ENCODE measurements around the gene B4GALNT4. TPM values are rescaled to one million over a fixed set of nuclear protein-coding genes. Genes with fewer than 3 reads are reported as not detected.
"Not testable (repeated sequence)": the region's sequence is repeated elsewhere in the genome, so short reads cannot be mapped to it uniquely, and the experiment has no call there.

B4GALNT4 gene
- total RNA-seq, 1 experiment from 2014 or later = 0.08 TPM

DNA sequence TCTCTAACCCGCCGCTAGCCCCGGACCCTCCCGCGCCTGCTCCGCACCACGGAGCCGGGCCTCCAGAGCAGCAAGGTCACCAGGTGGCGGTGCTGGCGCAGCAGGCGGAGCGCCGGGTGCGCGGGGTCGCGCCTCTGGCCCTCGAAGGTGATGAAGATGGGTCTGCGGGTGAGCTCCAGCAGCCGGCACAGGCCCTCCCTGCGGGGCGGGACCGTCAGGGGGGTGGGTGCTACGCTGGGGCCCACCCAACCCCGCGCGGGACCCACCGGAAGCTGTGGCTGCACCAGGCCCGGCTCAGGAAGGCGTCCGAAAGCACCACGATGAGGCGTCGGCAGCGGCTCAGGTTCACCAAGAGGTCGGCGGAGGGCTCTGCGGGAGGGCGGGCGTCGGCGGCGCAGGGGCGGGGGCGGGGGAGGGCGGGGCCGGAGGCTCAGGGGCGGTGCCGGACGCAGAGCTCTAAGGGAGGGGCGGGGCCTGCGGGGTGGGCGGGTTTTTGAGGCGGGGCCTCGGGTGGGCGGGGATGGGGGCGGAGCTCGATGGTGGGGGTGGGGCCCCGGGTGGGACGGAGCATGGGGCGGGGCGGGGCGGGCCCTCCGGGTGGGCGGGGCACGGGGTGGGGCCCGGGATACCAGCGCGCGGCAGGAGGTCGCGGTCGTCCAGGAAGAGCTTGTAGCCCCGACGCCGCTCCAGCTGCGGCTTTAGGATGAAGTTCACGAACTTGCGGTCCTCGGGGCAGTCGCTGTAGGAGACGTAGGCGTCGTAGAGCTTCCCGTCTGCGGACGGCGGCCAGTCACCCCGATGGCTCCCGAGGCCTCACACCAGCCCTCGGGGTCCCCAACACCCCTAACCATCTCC lies 37.7 kb downstream of the B4GALNT4 start:
- DNase-seq = no peak
- no peaks in the 10 kb centered on the region for H3K9me3 ChIP-seq (replicated peaks)
- H3K36me3 ChIP-seq = no peaks in the 10 kb centered on the region
- H3K27ac ChIP-seq = no peak overlapping the region
- H3K4me1 ChIP-seq = no peaks in the 10 kb centered on the region
- H3K4me3 ChIP-seq = no peak overlapping the region
- no peaks in the 10 kb centered on the region for H3K27me3 ChIP-seq

GRCh38 chr11:407651-408123 lies 38.4 kb downstream of the B4GALNT4 start:
- no peak overlapping the region for H3K4me3 ChIP-seq
- no peaks in the 10 kb centered on the region for H3K27me3 ChIP-seq

GRCh38 chr11:408154-409007 lies 39.1 kb downstream of the B4GALNT4 start:
- H3K4me1 ChIP-seq = no peaks in the 10 kb centered on the region
- H3K4me3 ChIP-seq = no peak overlapping the region
- H3K27ac ChIP-seq = no peak overlapping the region
- no peaks in the 10 kb centered on the region for H3K9me3 ChIP-seq (replicated peaks)
- H3K27me3 ChIP-seq = no peaks in the 10 kb centered on the region
- no peaks in the 10 kb centered on the region for H3K36me3 ChIP-seq
- DNase-seq = no peak

More at GRCh38 chr11:407651-408123, 38.4 kb downstream of the B4GALNT4 start:
- Histone ChIP-seq H3K9me3 (replicated peaks) (no peaks in the 10 kb centered on the region), H3K36me3 (no peaks in the 10 kb centered on the region), H3K4me1 (no peaks in the 10 kb centered on the region), H3K27ac (no peak overlapping the region)
- no peak for DNase-seq

- no peak overlapping the region for H3K4me3 ChIP-seq
- no peaks in the 10 kb centered on the region for H3K27me3 ChIP-seq
- no peaks in the 10 kb centered on the region for H3K4me1 ChIP-seq
- H3K27ac ChIP-seq = no peak overlapping the region
- H3K9me3 ChIP-seq (replicated peaks) = no peaks in the 10 kb centered on the region
- H3K36me3 ChIP-seq = no peaks in the 10 kb centered on the region
- no peak for DNase-seq
These were observed 39.8 kb downstream of the B4GALNT4 start for GRCh38 chr11:409008-409599.

DNA sequence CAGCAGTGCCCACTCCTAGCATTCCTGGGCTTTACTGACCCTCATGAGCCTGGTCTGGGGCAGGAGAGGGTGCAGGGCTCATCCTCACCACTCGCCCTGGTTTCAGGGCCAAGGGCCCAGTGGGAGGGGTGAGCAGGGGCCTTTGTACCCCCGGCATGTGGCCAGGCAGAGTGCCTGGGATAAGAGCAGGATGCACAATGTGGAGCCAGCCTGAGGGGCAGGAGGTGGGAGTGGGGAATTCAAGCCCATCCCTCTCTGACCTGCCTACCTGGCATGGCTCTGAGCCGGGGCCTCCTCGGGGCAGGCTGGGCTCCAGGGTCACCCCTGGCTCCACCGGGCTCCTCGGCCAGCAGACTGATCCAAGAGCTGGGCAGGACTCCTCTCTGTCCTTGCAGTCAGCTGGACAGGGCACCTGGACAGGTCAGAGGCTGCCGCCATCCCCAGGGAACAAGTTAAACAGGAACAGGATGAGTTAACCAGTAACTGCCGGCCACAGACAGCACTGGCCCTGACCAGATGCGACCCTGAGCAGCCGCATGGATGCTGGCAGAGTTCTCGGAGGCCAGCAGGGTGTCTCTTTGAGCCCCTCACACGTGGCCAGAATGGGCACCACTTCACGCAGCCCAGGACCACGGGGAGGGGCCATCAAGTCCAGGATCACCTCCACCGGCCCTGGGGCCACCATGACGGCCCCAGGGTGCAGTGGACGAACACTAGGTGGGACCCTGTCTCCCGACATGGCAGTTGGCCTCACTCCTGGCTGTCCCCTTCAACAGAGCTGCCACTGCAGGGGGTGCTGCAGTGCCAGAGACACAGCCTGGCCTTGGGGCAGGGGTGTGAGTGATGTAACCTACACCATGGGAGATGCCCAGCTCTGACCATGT lies 40.5 kb downstream of the B4GALNT4 start:
- Histone ChIP-seq H3K9me3 (replicated peaks) (no peaks in the 10 kb centered on the region), H3K27me3 (no peaks in the 10 kb centered on the region), H3K36me3 (no peaks in the 10 kb centered on the region), H3K27ac (no peak overlapping the region), H3K4me3 (no peak overlapping the region), H3K4me1 (no peaks in the 10 kb centered on the region)
- no peak for DNase-seq

GRCh38 chr11:410711-411110 lies 41.4 kb downstream of the B4GALNT4 start:
- H3K27me3 ChIP-seq; H3K27ac ChIP-seq; H3K4me1 ChIP-seq; H3K4me3 ChIP-seq; DNase-seq; H3K36me3 ChIP-seq; H3K9me3 ChIP-seq (replicated peaks): not testable (repeated sequence)

DNA sequence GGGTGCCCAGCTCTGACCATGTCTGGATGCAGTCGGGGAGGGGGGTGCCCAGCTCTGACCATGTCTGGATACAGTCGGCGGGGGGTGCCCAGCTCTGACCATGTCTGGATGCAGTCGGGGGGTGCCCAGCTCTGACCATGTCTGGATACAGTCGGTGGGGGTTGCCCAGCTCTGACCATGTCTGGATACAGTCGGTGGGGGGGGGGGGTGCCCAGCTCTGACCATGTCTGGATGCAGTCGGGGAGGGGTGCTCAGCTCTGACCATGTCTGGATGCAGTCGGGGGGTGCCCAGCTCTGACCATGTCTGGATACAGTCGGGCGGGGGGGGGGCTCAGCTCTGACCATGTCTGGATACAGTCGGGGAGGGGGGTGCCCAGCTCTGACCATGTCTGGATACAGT lies 42.2 kb downstream of the B4GALNT4 start:
- H3K9me3 ChIP-seq (replicated peaks); H3K27ac ChIP-seq; H3K27me3 ChIP-seq; DNase-seq; H3K4me1 ChIP-seq; H3K4me3 ChIP-seq; H3K36me3 ChIP-seq: not testable (repeated sequence)

DNA sequence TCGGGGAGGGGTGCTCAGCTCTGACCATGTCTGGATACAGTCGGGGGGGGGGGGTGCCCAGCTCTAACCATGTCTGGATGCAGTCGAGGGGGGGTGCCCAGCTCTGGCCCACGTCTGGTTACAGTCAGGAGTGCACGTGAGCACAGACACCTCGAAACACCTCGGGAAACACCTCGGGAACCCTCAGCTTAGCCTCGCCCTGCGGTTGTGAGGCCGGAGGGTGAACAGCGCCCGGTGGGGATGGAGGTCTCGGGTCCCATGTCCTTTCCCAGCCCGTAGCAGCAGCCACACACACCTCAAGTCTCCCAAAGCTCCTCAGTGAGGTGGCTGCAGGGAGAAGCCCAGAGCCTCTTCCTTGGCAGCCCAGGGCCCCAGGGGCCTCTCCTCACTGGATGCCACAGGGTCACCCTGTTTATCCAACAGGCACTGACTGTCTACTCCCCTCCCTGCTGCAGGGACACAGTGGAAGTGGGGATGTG lies 43.4 kb downstream of the B4GALNT4 start:
- H3K27me3 ChIP-seq = no peaks in the 10 kb centered on the region
- H3K9me3 ChIP-seq (replicated peaks) = no peaks in the 10 kb centered on the region
- H3K4me1 ChIP-seq = no peaks in the 10 kb centered on the region
- H3K4me3 ChIP-seq = no peak overlapping the region
- H3K27ac ChIP-seq = no peak overlapping the region
- no peaks in the 10 kb centered on the region for H3K36me3 ChIP-seq
- no peak for DNase-seq

- no peaks in the 10 kb centered on the region for H3K27me3 ChIP-seq
- no peaks in the 10 kb centered on the region for H3K36me3 ChIP-seq
- H3K4me1 ChIP-seq = no peaks in the 10 kb centered on the region
- peak in 1 of 2 experiments; percentile 17 for DNase-seq
- no peak overlapping the region for H3K4me3 ChIP-seq
- H3K27ac ChIP-seq = no peak overlapping the region
- H3K9me3 ChIP-seq (replicated peaks) = no peaks in the 10 kb centered on the region
These were observed 44.1 kb downstream of the B4GALNT4 start for GRCh38 chr11:413120-414081.

DNA sequence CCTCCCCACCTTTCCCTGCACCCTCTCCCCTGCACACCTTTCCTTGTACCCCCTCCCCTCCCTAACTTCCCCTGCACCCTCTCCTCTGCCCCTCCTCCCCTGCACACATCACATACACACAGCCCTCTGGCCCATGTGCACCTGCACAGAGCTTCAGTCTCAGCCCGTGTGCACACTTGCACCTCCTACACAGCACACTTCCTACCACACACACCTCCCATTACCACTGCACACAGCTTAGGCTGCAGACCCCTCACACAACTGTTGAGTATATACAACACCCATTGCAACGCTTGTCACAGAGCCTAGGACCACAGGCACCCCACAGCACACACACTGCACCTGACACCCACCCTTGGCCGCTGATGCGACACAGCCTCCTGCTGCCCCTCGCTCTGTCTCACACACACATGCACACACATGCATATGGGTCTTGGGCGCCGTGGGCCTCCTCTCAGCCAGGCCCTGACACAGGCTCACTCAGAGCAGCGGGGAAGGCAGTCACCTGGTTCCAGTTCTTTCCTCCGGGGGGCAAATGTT lies 45.1 kb downstream of the B4GALNT4 start:
- Histone ChIP-seq H3K27me3 (no peaks in the 10 kb centered on the region), H3K4me3 (no peak overlapping the region), H3K27ac (no peak overlapping the region)

GRCh38 chr11:415640-416041 lies 46.3 kb downstream of the B4GALNT4 start:
- no peaks in the 10 kb centered on the region for H3K9me3 ChIP-seq (replicated peaks)
- no peaks in the 10 kb centered on the region for H3K27me3 ChIP-seq
- H3K27ac ChIP-seq = no peak overlapping the region
- no peak for DNase-seq
- no peaks in the 10 kb centered on the region for H3K4me1 ChIP-seq
- H3K4me3 ChIP-seq = no peak overlapping the region
- no peaks in the 10 kb centered on the region for H3K36me3 ChIP-seq

More for the DNA sequence above, 45.1 kb downstream of the B4GALNT4 start:
- no peaks in the 10 kb centered on the region for H3K36me3 ChIP-seq
- no peaks in the 10 kb centered on the region for H3K4me1 ChIP-seq
- no peak for DNase-seq
- H3K9me3 ChIP-seq (replicated peaks) = no peaks in the 10 kb centered on the region

- no peak overlapping the region for H3K4me3 ChIP-seq
- H3K27ac ChIP-seq = no peak overlapping the region
- H3K4me1 ChIP-seq = no peaks in the 10 kb centered on the region
- no peak for DNase-seq
- H3K36me3 ChIP-seq = no peaks in the 10 kb centered on the region
- no peaks in the 10 kb centered on the region for H3K9me3 ChIP-seq (replicated peaks)
- H3K27me3 ChIP-seq = no peaks in the 10 kb centered on the region
These were observed 46.9 kb downstream of the B4GALNT4 start for GRCh38 chr11:416051-416756.

Data from SJCRH30 (cell line).